Left cardiac atrium (tissue), 2 donors: Measurements from ENCODE around the gene NTN5. TPM values are rescaled to one million over a fixed set of nuclear protein-coding genes. Genes with fewer than 3 reads are reported as not detected.

Source experiments
- total RNA-seq, 2 donors: library from RNA; stranded (reverse); fragmentation: NEBNext Ultra II Directional; extraction: Animal tissue kit (Norgen Biotek cat#: 25700); gene quantifications; one replicate each; pipeline ENCODE4 v1.2.1, GENCODE V29; 2021
- donor health status: DM: no; HTN: yes; CAD: no; lungs with severe emphysema.
- donor health status: DM: yes; HTN: yes; CAD: no.

Gene NTN5
- total RNA-seq, 2 donors from 2014 or later = 0.21 to 0.27 TPM

Other genes starting within 250 kb of the NTN5 start
- gene GRWD1, start 227.0 kb downstream of the NTN5 start, total RNA-seq = 10 to 100 TPM; 18.1 to 24.9 TPM
- gene KCNJ14, start 217.4 kb downstream of the NTN5 start, total RNA-seq = under 1 TPM; 0.27 to 0.60 TPM
- 10 to 100 TPM; 29.0 to 32.5 TPM for gene CYTH2, start 203.6 kb downstream of the NTN5 start, total RNA-seq
- 1 to 10 TPM; 2.0 to 2.9 TPM for gene LMTK3, start 161.2 kb downstream of the NTN5 start, total RNA-seq
- gene SULT2B1, start 120.8 kb downstream of the NTN5 start, total RNA-seq = under 1 TPM; 0.39 to 0.71 TPM
- gene SPACA4, start 66.3 kb downstream of the NTN5 start, total RNA-seq = not detected
- under 1 TPM in 1 of 2 donors, not detected in 1; 0.32 TPM for gene FAM83E, start 57.9 kb downstream of the NTN5 start, total RNA-seq
- 100 to 1,000 TPM; 674 to 678 TPM for gene RPL18, start 53.8 kb downstream of the NTN5 start, total RNA-seq
- 1 to 10 TPM; 9.0 to 9.3 TPM for gene SPHK2, start 53.5 kb downstream of the NTN5 start, total RNA-seq
- gene DBP, start 35.6 kb downstream of the NTN5 start, total RNA-seq = 10 to 100 TPM in 1 of 2 donors, 1 to 10 TPM in 1; 2.0 to 15.1 TPM
- 1 to 10 TPM; 7.1 to 7.7 TPM for gene CA11, start 26.8 kb downstream of the NTN5 start, total RNA-seq
- gene FUT2, start 23.0 kb upstream of the NTN5 start, total RNA-seq = not detected
- 1 to 10 TPM; 1.6 to 3.2 TPM for gene MAMSTR, start 46.7 kb upstream of the NTN5 start, total RNA-seq
- gene RASIP1, start 67.6 kb upstream of the NTN5 start, total RNA-seq = 10 to 100 TPM; 14.9 to 23.8 TPM
- under 1 TPM; 0.29 to 0.92 TPM for gene IZUMO1, start 73.9 kb upstream of the NTN5 start, total RNA-seq
- gene FUT1, start 79.6 kb upstream of the NTN5 start, total RNA-seq = 1 to 10 TPM; 2.1 to 3.5 TPM
- gene FGF21, start 82.5 kb upstream of the NTN5 start, total RNA-seq = not detected
- 10 to 100 TPM; 29.8 to 37.7 TPM for gene BCAT2, start 138.0 kb upstream of the NTN5 start, total RNA-seq
- gene HSD17B14, start 163.5 kb upstream of the NTN5 start, total RNA-seq = 1 to 10 TPM; 2.8 to 5.4 TPM
- 10 to 100 TPM; 29.6 to 67.1 TPM for gene PLEKHA4, start 195.6 kb upstream of the NTN5 start, total RNA-seq
- 10 to 100 TPM; 67.2 to 78.6 TPM for gene PPP1R15A, start 199.4 kb upstream of the NTN5 start, total RNA-seq
- gene TULP2, start 225.7 kb upstream of the NTN5 start, total RNA-seq = under 1 TPM in 1 of 2 donors, not detected in 1; 0.50 TPM
- gene NUCB1, start 227.3 kb upstream of the NTN5 start, total RNA-seq = 100 to 1,000 TPM; 279 to 342 TPM